Measurements from ENCODE around the gene NATD1. TPM values are rescaled to one million over a fixed set of nuclear protein-coding genes. Genes with fewer than 3 reads are reported as not detected.

The NATD1 gene
- total RNA-seq, 2 donors from 2014 or later, result 1.8 to 2.3 TPM

- Mint-ChIP-seq H3K36me3 (ENCODE audit: low read depth) (peaks cover 33% of the 10 kb centered on the region), H3K4me3 (peak overlapping the region; percentile 87), H3K4me1 (peaks cover 14% of the 10 kb centered on the region), H3K27ac (peak overlapping the region; percentile 92), H3K27me3 (no peaks in the 10 kb centered on the region), H3K9me3 (no peaks in the 10 kb centered on the region)
- peak; percentile 18 for ATAC-seq (replicated peaks)
Measured at GRCh38 chr17:21213638-21214014, 39.6 kb downstream of the NATD1 start.

GRCh38 chr17:21212826-21213637 is 40.2 kb downstream of the NATD1 start:
- Mint-ChIP-seq H3K27ac (peak overlapping the region; percentile 92), H3K9me3 (no peaks in the 10 kb centered on the region), H3K36me3 (ENCODE audit: low read depth) (peaks cover 33% of the 10 kb centered on the region), H3K4me3 (peak overlapping the region; percentile 87), H3K4me1 (peaks cover 14% of the 10 kb centered on the region), H3K27me3 (no peaks in the 10 kb centered on the region)
- ATAC-seq (replicated peaks), result no peak

GRCh38 chr17:21211825-21212479 is 41.3 kb downstream of the NATD1 start:
- Mint-ChIP-seq H3K27me3 (no peaks in the 10 kb centered on the region), H3K4me1 (peaks cover 14% of the 10 kb centered on the region), H3K9me3 (no peaks in the 10 kb centered on the region), H3K27ac (peak overlapping the region; percentile 25), H3K36me3 (ENCODE audit: low read depth) (peaks cover 28% of the 10 kb centered on the region), H3K4me3 (peak overlapping the region; percentile 87)
- ATAC-seq (replicated peaks), result no peak

- Mint-ChIP-seq H3K27me3 (no peaks in the 10 kb centered on the region), H3K4me1 (peaks cover 14% of the 10 kb centered on the region), H3K9me3 (no peaks in the 10 kb centered on the region), H3K36me3 (ENCODE audit: low read depth) (peaks cover 32% of the 10 kb centered on the region), H3K27ac (peak overlapping the region; percentile 17), H3K4me3 (no peak overlapping the region)
- no peak for ATAC-seq (replicated peaks)
Measured at GRCh38 chr17:21210411-21211076, 42.7 kb downstream of the NATD1 start.

GRCh38 chr17:21209511-21210175 is 43.6 kb downstream of the NATD1 start:
- Mint-ChIP-seq H3K27me3 (no peaks in the 10 kb centered on the region), H3K9me3 (no peaks in the 10 kb centered on the region), H3K4me1 (peaks cover 9% of the 10 kb centered on the region), H3K27ac (peak overlapping the region; percentile 17), H3K4me3 (no peak overlapping the region), H3K36me3 (ENCODE audit: low read depth) (peaks cover 32% of the 10 kb centered on the region)
- no peak for ATAC-seq (replicated peaks)

DNA sequence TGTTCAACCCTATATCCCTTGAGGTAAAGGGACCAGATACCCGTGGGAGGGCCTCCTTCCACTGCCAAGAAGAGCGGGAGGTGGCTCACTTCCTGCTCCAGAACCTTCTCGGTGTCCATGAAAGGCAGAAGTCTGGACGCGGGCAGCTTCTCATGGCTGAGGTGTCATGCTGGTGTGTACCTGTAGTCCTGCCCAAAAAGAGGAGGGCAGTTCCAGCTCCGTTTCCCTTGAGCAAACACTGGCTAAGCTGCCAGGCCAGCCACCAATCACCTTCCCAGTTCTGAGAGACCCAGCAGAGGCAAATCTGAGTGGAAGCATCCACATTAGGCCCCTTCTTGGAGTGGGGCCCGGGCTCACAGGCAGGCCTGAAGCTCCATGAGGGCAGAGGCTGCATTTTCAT is 44.9 kb downstream of the NATD1 start:
- Mint-ChIP-seq H3K27me3 (no peaks in the 10 kb centered on the region), H3K4me1 (peaks cover 9% of the 10 kb centered on the region), H3K27ac (no peak overlapping the region), H3K9me3 (no peaks in the 10 kb centered on the region), H3K36me3 (ENCODE audit: low read depth) (peaks cover 34% of the 10 kb centered on the region), H3K4me3 (no peak overlapping the region)
- ATAC-seq (replicated peaks), result no peak

DNA sequence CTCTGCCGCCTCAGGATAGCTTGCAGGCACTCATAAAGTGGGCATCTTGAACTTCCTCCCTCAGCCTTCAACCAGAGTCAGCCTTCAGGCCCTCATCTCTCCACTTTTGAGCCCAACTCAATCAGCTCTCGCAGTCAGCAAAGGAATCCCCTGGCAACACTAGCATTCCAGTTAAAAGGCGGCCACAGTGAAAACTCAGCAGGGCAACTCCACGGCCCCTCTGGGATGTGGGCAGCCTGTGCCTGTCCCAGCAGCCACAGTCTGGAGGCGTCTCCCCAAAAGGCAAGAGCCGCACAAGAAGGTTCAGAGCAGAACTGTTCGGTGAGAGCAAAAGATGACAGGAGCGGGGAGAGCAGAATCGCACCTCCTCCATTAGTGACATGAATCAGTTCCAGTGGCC is 48.3 kb downstream of the NATD1 start:
- Mint-ChIP-seq H3K36me3 (ENCODE audit: low read depth) (peaks cover 22% of the 10 kb centered on the region), H3K27me3 (no peaks in the 10 kb centered on the region), H3K4me1 (peaks cover 10% of the 10 kb centered on the region), H3K27ac (no peak overlapping the region), H3K4me3 (no peak overlapping the region), H3K9me3 (no peaks in the 10 kb centered on the region)
- no peak for ATAC-seq (replicated peaks)

DNA sequence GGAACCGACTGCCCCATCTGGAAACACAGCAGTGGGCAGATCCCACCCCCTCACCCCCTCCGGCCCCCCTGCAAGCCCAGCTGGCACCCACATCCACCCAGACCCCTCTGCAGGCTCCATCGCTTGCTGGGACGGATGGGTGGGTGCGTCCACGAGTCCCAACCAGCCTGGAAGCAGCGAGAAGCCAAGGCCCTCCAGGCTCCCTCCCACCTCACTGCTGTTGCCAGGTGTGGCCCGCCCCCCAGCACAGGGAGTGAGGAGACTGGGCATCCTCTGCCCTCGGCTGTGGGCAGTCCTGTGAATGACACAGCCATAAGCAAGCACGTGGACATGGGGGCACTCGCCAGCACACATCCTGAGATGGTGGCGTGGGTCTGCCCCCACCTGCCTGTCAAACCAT is 50.7 kb downstream of the NATD1 start:
- H3K36me3 Mint-ChIP-seq (ENCODE audit: low read depth), result peaks cover 26% of the 10 kb centered on the region
- ATAC-seq (replicated peaks), result no peak
- no peaks in the 10 kb centered on the region for H3K9me3 Mint-ChIP-seq
- H3K27ac Mint-ChIP-seq, result no peak overlapping the region
- no peak overlapping the region for H3K4me3 Mint-ChIP-seq
- H3K27me3 Mint-ChIP-seq, result no peaks in the 10 kb centered on the region
- H3K4me1 Mint-ChIP-seq, result peaks cover 10% of the 10 kb centered on the region

GRCh38 chr17:21201874-21202273 is 51.3 kb downstream of the NATD1 start:
- H3K27me3 Mint-ChIP-seq, result no peaks in the 10 kb centered on the region
- H3K36me3 Mint-ChIP-seq (ENCODE audit: low read depth), result peaks cover 32% of the 10 kb centered on the region
- no peak overlapping the region for H3K27ac Mint-ChIP-seq
- H3K9me3 Mint-ChIP-seq, result no peaks in the 10 kb centered on the region
- H3K4me3 Mint-ChIP-seq, result no peak overlapping the region
- ATAC-seq (replicated peaks), result no peak
- peaks cover 10% of the 10 kb centered on the region for H3K4me1 Mint-ChIP-seq

DNA sequence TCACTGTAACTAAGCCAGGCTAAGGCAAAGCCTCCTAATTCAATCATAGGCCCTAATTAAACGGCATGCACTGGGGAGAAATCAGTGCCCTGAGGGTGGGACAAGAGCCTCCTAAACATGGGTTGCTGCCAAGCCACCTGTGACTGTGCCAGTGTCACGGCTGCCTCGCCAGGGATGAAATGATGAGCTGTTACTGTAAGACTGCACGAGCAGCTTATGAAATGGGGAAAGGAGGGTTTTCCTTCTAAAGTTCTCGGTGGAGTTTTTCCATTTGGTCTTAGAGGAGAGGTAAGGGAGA is 52.0 kb downstream of the NATD1 start:
- ATAC-seq (replicated peaks), result no peak
- H3K36me3 Mint-ChIP-seq (ENCODE audit: low read depth), result peaks cover 37% of the 10 kb centered on the region
- H3K9me3 Mint-ChIP-seq, result no peaks in the 10 kb centered on the region
- no peaks in the 10 kb centered on the region for H3K27me3 Mint-ChIP-seq
- H3K27ac Mint-ChIP-seq, result no peak overlapping the region
- no peak overlapping the region for H3K4me3 Mint-ChIP-seq
- H3K4me1 Mint-ChIP-seq, result peaks cover 10% of the 10 kb centered on the region

GRCh38 chr17:21200590-21201297 is 52.5 kb downstream of the NATD1 start:
- H3K27me3 Mint-ChIP-seq, result no peaks in the 10 kb centered on the region
- H3K27ac Mint-ChIP-seq, result no peak overlapping the region
- no peaks in the 10 kb centered on the region for H3K9me3 Mint-ChIP-seq
- peaks cover 37% of the 10 kb centered on the region for H3K36me3 Mint-ChIP-seq (ENCODE audit: low read depth)
- peaks cover 10% of the 10 kb centered on the region for H3K4me1 Mint-ChIP-seq
- no peak for ATAC-seq (replicated peaks)
- no peak overlapping the region for H3K4me3 Mint-ChIP-seq

DNA sequence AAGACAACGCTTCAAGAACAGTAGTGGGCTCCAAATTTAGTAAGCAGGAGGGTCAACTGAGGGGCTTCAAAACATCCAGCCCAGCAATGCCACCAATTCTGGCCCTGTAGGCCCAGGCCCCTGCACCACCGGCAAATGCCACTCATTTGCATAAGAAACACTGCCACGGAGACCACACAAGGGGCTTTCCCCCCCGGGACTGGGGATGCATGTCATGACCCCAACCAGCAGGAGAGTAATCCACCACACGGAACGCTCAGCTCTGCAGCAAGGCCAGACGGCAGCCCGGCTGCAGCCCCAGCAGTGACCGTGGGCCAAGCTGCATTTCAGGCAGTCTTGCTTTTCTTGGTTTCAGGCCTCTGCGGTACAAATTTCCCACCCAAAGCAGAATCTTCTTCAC is 53.4 kb downstream of the NATD1 start:
- Mint-ChIP-seq H3K4me3 (no peak overlapping the region), H3K4me1 (peaks cover 10% of the 10 kb centered on the region), H3K9me3 (no peaks in the 10 kb centered on the region), H3K27ac (no peak overlapping the region), H3K27me3 (no peaks in the 10 kb centered on the region), H3K36me3 (ENCODE audit: low read depth) (peaks cover 37% of the 10 kb centered on the region)
- ATAC-seq (replicated peaks), result no peak

GRCh38 chr17:21199311-21199710 is 53.9 kb downstream of the NATD1 start:
- no peak overlapping the region for H3K4me3 Mint-ChIP-seq
- no peak overlapping the region for H3K27ac Mint-ChIP-seq
- H3K36me3 Mint-ChIP-seq (ENCODE audit: low read depth), result peaks cover 42% of the 10 kb centered on the region
- H3K4me1 Mint-ChIP-seq, result peaks cover 14% of the 10 kb centered on the region
- no peaks in the 10 kb centered on the region for H3K9me3 Mint-ChIP-seq
- ATAC-seq (replicated peaks), result peak; percentile 34
- H3K27me3 Mint-ChIP-seq, result no peaks in the 10 kb centered on the region

- Mint-ChIP-seq H3K9me3 (no peaks in the 10 kb centered on the region), H3K4me1 (peaks cover 16% of the 10 kb centered on the region), H3K4me3 (no peak overlapping the region), H3K36me3 (ENCODE audit: low read depth) (peaks cover 41% of the 10 kb centered on the region), H3K27ac (no peak overlapping the region), H3K27me3 (no peaks in the 10 kb centered on the region)
- ATAC-seq (replicated peaks), result no peak
Measured at GRCh38 chr17:21198411-21198810, 54.8 kb downstream of the NATD1 start.

Measured in activated T-helper 17 cell treated with anti-CD3 and anti-CD28 coated beads, Interleukin-2, amount 50 U/mL, for 72 hours (primary cell).